GM21786 (cell line): Measurements from ENCODE around the gene TRAFD1.

Experiments
- ATAC-seq: cut with Tn5 transposase; IDR thresholded peaks from one replicate; pipeline ENCODE4 v1.9.1; 2021; ENCODE audit not compliant: unreplicated experiment

Gene TRAFD1

GRCh38 chr12:112198120-112198733, 72.9 kb downstream of the TRAFD1 start:
- no peak for ATAC-seq

GRCh38 chr12:112199136-112199535, 73.8 kb downstream of the TRAFD1 start:
- no peak for ATAC-seq
